ENCODE data around the gene ROS1.

The ROS1 gene

GRCh38 chr6:117306227-117306790 lies 119.4 kb downstream of the ROS1 start:
- no peak for DNase-seq

- no peak for DNase-seq
Observed at GRCh38 chr6:117304446-117304845, 121.3 kb downstream of the ROS1 start.

GRCh38 chr6:117303323-117303722 lies 122.4 kb downstream of the ROS1 start:
- no peak for DNase-seq

- DNase-seq = no peak
Observed at GRCh38 chr6:117298941-117299340, 126.8 kb downstream of the ROS1 start.

- DNase-seq = no peak
Observed at GRCh38 chr6:117290173-117290846, 135.4 kb downstream of the ROS1 start.

- DNase-seq = no peak
Observed at GRCh38 chr6:117288083-117288715, 137.5 kb downstream of the ROS1 start.

GRCh38 chr6:117280922-117281321 lies 144.8 kb downstream of the ROS1 start:
- no peak for DNase-seq

GRCh38 chr6:117276778-117277316 lies 148.9 kb downstream of the ROS1 start:
- DNase-seq = no peak

- no peak for DNase-seq
Observed at GRCh38 chr6:117275711-117276110, 150.0 kb downstream of the ROS1 start.

- DNase-seq = no peak
Observed at GRCh38 chr6:117275205-117275604, 150.5 kb downstream of the ROS1 start.

GRCh38 chr6:117272891-117273290 lies 152.9 kb downstream of the ROS1 start:
- no peak for DNase-seq

- no peak for DNase-seq
Observed at GRCh38 chr6:117272032-117272866, 153.5 kb downstream of the ROS1 start.

GRCh38 chr6:117270843-117271507 lies 154.8 kb downstream of the ROS1 start:
- no peak for DNase-seq

GRCh38 chr6:117270055-117270842 lies 155.5 kb downstream of the ROS1 start:
- DNase-seq = no peak

- no peak for DNase-seq
Observed at GRCh38 chr6:117269638-117270054, 156.1 kb downstream of the ROS1 start.

- no peak for DNase-seq
Observed at GRCh38 chr6:117268924-117269323, 156.8 kb downstream of the ROS1 start.

- no peak for DNase-seq
Observed at GRCh38 chr6:117267766-117268534, 157.8 kb downstream of the ROS1 start.

- DNase-seq = no peak
Observed at GRCh38 chr6:117267054-117267347, 158.7 kb downstream of the ROS1 start.

- DNase-seq = no peak
Observed at GRCh38 chr6:117266257-117267053, 159.3 kb downstream of the ROS1 start.

All from activated CD4-positive, alpha-beta T cell treated with anti-CD3 and anti-CD28 coated beads, Interleukin-2, amount 50 U/mL, for 16 hours (primary cell).